ENCODE results near the gene SLC25A18. TPM values are rescaled to one million over a fixed set of nuclear protein-coding genes. Genes with fewer than 3 reads are reported as not detected.
"Not testable (repeated sequence)": the region's sequence is repeated elsewhere in the genome, so short reads cannot be mapped to it uniquely, and the experiment has no call there.

SLC25A18 gene
- total RNA-seq = not detected in 3 replicates
- long read RNA-seq = 0 reads

- TF ChIP-seq CTCF (IDR thresholded peaks at IDR 0.05) = peak; percentile 15
- Mint-ChIP-seq H3K4me3 (ENCODE audit: unreplicated experiment) (no peak within 1 kb of the TSS), H3K27ac (ENCODE audit: unreplicated experiment) (no peak within 1 kb of the TSS), H3K36me3 (ENCODE audit: low read depth) (no peaks in the 10 kb centered on the region), H3K27me3 (ENCODE audit: low read depth) (no peaks in the 10 kb centered on the region), H3K9me3 (ENCODE audit: low read depth) (no peaks in the 10 kb centered on the region), H3K4me1 (ENCODE audit: low read depth) (peaks cover 13% of the 10 kb centered on the region)
- DNase-seq (ENCODE audit: low spot score) = no peak
Observed at GRCh38 chr22:17562906-17563870, at the start of gene SLC25A18. Gene SLC25A18 (plus strand): TSS chr22:17563498. CDS start chr22:17579945, 16,447 bp downstream.

- Mint-ChIP-seq H3K9me3 (ENCODE audit: low read depth) (no peaks in the 10 kb centered on the region), H3K4me3 (ENCODE audit: unreplicated experiment) (no peak overlapping the region), H3K36me3 (ENCODE audit: low read depth) (no peaks in the 10 kb centered on the region), H3K27me3 (ENCODE audit: low read depth) (no peaks in the 10 kb centered on the region), H3K27ac (ENCODE audit: unreplicated experiment) (no peak overlapping the region), H3K4me1 (ENCODE audit: low read depth) (no peaks in the 10 kb centered on the region)
- DNase-seq (ENCODE audit: low spot score) = no peak
- TF ChIP-seq CTCF (IDR thresholded peaks at IDR 0.05) = no peak
Observed at GRCh38 chr22:17513612-17514011, 49.7 kb upstream of the SLC25A18 start.

- Mint-ChIP-seq H3K36me3 (ENCODE audit: low read depth) (no peaks in the 10 kb centered on the region), H3K27ac (ENCODE audit: unreplicated experiment) (no peak overlapping the region), H3K9me3 (ENCODE audit: low read depth) (no peaks in the 10 kb centered on the region), H3K27me3 (ENCODE audit: low read depth) (no peaks in the 10 kb centered on the region), H3K4me1 (ENCODE audit: low read depth) (no peaks in the 10 kb centered on the region), H3K4me3 (ENCODE audit: unreplicated experiment) (no peak overlapping the region)
- no peak for DNase-seq (ENCODE audit: low spot score)
- TF ChIP-seq CTCF (IDR thresholded peaks at IDR 0.05) = no peak
Observed at GRCh38 chr22:17514084-17514483, 49.2 kb upstream of the SLC25A18 start.

GRCh38 chr22:17518406-17518805 lies 44.9 kb upstream of the SLC25A18 start:
- H3K27me3 Mint-ChIP-seq (ENCODE audit: low read depth) = no peaks in the 10 kb centered on the region
- no peaks in the 10 kb centered on the region for H3K36me3 Mint-ChIP-seq (ENCODE audit: low read depth)
- H3K4me3 Mint-ChIP-seq (ENCODE audit: unreplicated experiment) = no peak overlapping the region
- TF ChIP-seq CTCF (IDR thresholded peaks at IDR 0.05) = no peak
- no peak overlapping the region for H3K27ac Mint-ChIP-seq (ENCODE audit: unreplicated experiment)
- H3K9me3 Mint-ChIP-seq (ENCODE audit: low read depth) = no peaks in the 10 kb centered on the region
- no peaks in the 10 kb centered on the region for H3K4me1 Mint-ChIP-seq (ENCODE audit: low read depth)
- no peak for DNase-seq (ENCODE audit: low spot score)

GRCh38 chr22:17521971-17522370 lies 41.3 kb upstream of the SLC25A18 start:
- DNase-seq (ENCODE audit: low spot score); H3K27ac Mint-ChIP-seq (ENCODE audit: unreplicated experiment); H3K4me1 Mint-ChIP-seq (ENCODE audit: low read depth); H3K9me3 Mint-ChIP-seq (ENCODE audit: low read depth); H3K36me3 Mint-ChIP-seq (ENCODE audit: low read depth); H3K4me3 Mint-ChIP-seq (ENCODE audit: unreplicated experiment); H3K27me3 Mint-ChIP-seq (ENCODE audit: low read depth): not testable (repeated sequence)
